PC-9 (cell line): Measurements from ENCODE around the gene GNG7. TPM values are rescaled to one million over a fixed set of nuclear protein-coding genes. Genes with fewer than 3 reads are reported as not detected.

Source experiments
- BruUV-seq: library from RNA; stranded (reverse); fragments of 400-500 nt; replicated peaks from 2 replicates; lab custom pipeline; 2021; lab: Mats Ljungman, UMichigan
- CTCF ChIA-PET: fragments of 300-600 bp; sonication (Branson Sonifier 250); formaldehyde crosslinking; loops from one replicate; lab custom pipeline; 2022; ENCODE audit warnings: antibody characterized with exemption; lab: Charles Lee
- POLR2A ChIA-PET: fragments of 300-600 bp; sonication (Branson Sonifier 250); formaldehyde crosslinking; loops from one replicate; lab custom pipeline; 2022; ENCODE audit warnings: antibody characterized with exemption; ENCODE audit not compliant: unreplicated experiment; lab: Charles Lee
- DNase-seq, 2 experiments: peaks; one replicate each; pipeline versions ENCODE4 v3.0.0 to v3.0.0-alpha.2; 2015 to 2022; ENCODE audit warnings: mixed read lengths in 1 of 2
- H2AFZ ChIP-seq: fragments of 200-600 bp; sonication (generic); 2 replicates; pipeline ENCODE4 v1.8.1; 2017; ENCODE audit warnings: antibody characterized with exemption
- H3F3A ChIP-seq: fragments of 200-600 bp; sonication (generic); 2 replicates; pipeline ENCODE4 v1.8.1; 2017; ENCODE audit warnings: antibody characterized with exemption, mild to moderate bottlenecking, low read depth; ENCODE audit not compliant: insufficient read depth
- H3K27ac ChIP-seq: fragments of 200-600 bp; sonication (generic); 2 replicates; pipeline ENCODE4 v1.6.1; 2016; ENCODE audit warnings: mixed run types
- H3K27me3 ChIP-seq: fragments of 200-600 bp; sonication (generic); 2 replicates; pipeline ENCODE4 v1.6.1; 2016; ENCODE audit warnings: low read depth, mixed run types; ENCODE audit not compliant: insufficient read depth
- H3K36me3 ChIP-seq: fragments of 200-600 bp; sonication (generic); 2 replicates; pipeline ENCODE4 v1.6.1; 2016; ENCODE audit warnings: low read depth, mixed run types
- H3K4me1 ChIP-seq: fragments of 200-600 bp; sonication (generic); replicated peaks from 2 replicates; pipeline ENCODE4 v1.6.1; 2016; ENCODE audit warnings: mixed run types; ENCODE audit not compliant: insufficient read depth
- H3K4me2 ChIP-seq: fragments of 200-600 bp; sonication (generic); 2 replicates; pipeline ENCODE4 v1.6.1; 2017; ENCODE audit warnings: mixed run types
- H3K4me3 ChIP-seq: fragments of 200-600 bp; sonication (generic); 2 replicates; pipeline ENCODE4 v1.6.1; 2016; ENCODE audit warnings: mixed run types
- H3K79me2 ChIP-seq: fragments of 200-600 bp; sonication (generic); 2 replicates; pipeline ENCODE4 v1.6.1; 2017; ENCODE audit warnings: low read depth, mixed run types
- H3K9me2 ChIP-seq: fragments of 200-600 bp; sonication (generic); 2 replicates; pipeline ENCODE4 v1.8.1; 2017; ENCODE audit warnings: mild to moderate bottlenecking; ENCODE audit not compliant: insufficient read depth
- H3K9me3 ChIP-seq: fragments of 200-600 bp; sonication (generic); 2 replicates; pipeline ENCODE4 v1.8.1; 2016; ENCODE audit warnings: low read depth; ENCODE audit not compliant: insufficient read depth
- H4K20me1 ChIP-seq: fragments of 200-600 bp; sonication (generic); 2 replicates; pipeline ENCODE4 v1.8.1; 2017; ENCODE audit not compliant: insufficient read depth
- EZH2 ChIP-seq: fragments of 200-600 bp; sonication (generic); IDR thresholded peaks from 2 replicates; pipeline ENCODE4 v1.8.0; 2017; ENCODE audit warnings: antibody characterized with exemption, low read depth
- intact Hi-C: fragments of 100-400 bp; cut with micrococcal nuclease; formaldehyde crosslinking; loops from one replicate; pipeline ENCODE4 v1.10.0; 2022; ENCODE audit not compliant: unreplicated experiment
- total RNA-seq: library from RNA; stranded (reverse); gene quantifications from 2 replicates; pipeline ENCODE4 v1.2.3, GENCODE V29; 2021
- TF ChIP-seq, protein P1 (sequence below): fragments of 200-600 bp; sonication (generic); conservative IDR thresholded peaks from 2 replicates; pipeline ENCODE4 v1.6.1; 2017; ENCODE audit warnings: mixed run types, antibody characterized with exemption, mild to moderate bottlenecking, moderate library complexity

GNG7 gene
- total RNA-seq, 1 experiment from 2014 or later = 2.8 TPM

DNA sequence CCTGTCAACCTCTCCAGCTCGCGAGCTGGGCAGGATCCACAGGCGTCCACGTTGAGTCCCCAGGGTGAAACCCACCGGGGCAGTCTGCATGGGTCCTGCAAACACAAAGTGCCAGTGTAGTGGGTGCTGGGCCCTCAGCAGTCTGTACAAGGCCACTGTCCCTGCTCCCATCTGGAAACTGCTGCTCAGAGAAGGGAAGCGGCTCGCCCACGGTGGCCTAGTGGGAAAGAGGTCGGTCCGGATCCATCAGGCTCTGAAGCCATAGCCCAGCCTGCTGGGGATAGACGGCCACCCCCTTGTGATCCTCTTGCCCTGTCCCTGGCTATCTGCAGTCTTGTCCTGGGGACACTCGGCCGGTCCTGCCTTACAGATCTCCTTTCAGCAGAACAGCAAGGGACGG lies 21.3 kb upstream of the GNG7 start:
- Histone ChIP-seq H2AFZ (no peak overlapping the region), H3F3A (peaks cover 8% of the 10 kb centered on the region; the same call in 1 of the 2 replicates), H3K79me2 (no peaks in the 10 kb centered on the region), H3K4me1 (peaks cover 25% of the 10 kb centered on the region; the same call in 1 of the 2 replicates), H3K4me2 (no peak overlapping the region), H3K36me3 (no peaks in the 10 kb centered on the region), H3K9me3 (no peaks in the 10 kb centered on the region), H3K27ac (no peak overlapping the region), H3K27me3 (peaks cover 26% of the 10 kb centered on the region), H3K4me3 (no peak overlapping the region), H3K9me2 (no peaks in the 10 kb centered on the region), H4K20me1 (no peaks in the 10 kb centered on the region)
- intact Hi-C loops = no loop called here
- POLR2A ChIA-PET = no interaction called here
- DNase-seq = no peak
- CTCF ChIA-PET = no interaction called here
- no peak for TF ChIP-seq EZH2
- TF ChIP-seq, protein P1, sequence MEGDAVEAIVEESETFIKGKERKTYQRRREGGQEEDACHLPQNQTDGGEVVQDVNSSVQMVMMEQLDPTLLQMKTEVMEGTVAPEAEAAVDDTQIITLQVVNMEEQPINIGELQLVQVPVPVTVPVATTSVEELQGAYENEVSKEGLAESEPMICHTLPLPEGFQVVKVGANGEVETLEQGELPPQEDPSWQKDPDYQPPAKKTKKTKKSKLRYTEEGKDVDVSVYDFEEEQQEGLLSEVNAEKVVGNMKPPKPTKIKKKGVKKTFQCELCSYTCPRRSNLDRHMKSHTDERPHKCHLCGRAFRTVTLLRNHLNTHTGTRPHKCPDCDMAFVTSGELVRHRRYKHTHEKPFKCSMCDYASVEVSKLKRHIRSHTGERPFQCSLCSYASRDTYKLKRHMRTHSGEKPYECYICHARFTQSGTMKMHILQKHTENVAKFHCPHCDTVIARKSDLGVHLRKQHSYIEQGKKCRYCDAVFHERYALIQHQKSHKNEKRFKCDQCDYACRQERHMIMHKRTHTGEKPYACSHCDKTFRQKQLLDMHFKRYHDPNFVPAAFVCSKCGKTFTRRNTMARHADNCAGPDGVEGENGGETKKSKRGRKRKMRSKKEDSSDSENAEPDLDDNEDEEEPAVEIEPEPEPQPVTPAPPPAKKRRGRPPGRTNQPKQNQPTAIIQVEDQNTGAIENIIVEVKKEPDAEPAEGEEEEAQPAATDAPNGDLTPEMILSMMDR = no peak
- no TSS peak for BruUV-seq

DNA sequence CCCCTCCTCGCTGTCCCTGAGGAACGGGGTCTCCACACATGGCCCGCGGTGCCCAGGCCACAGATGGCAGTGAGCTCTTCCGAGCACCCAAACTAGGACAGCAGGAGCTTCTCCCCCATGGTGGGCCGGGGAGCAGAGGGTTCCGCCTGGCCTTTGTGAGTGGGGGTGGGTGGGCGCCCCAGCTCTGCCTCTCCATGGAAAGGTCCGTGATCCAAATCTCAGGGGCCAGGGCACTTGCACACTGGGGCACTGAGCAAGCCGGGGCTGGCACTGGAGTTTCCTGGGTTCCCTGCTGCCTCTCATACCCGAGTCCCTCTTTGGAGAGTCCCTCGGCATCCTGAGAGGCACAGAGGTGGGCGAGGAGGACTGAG lies 20.8 kb upstream of the GNG7 start:
- peak overlapping the region; percentile 50 for H3K4me2 ChIP-seq
- H4K20me1 ChIP-seq = no peaks in the 10 kb centered on the region
- no peaks in the 10 kb centered on the region for H3K79me2 ChIP-seq
- H3K4me3 ChIP-seq = no peak overlapping the region
- ChIA-PET CTCF (no interaction called here), POLR2A (no interaction called here)
- no peaks in the 10 kb centered on the region for H3K9me2 ChIP-seq
- H3K4me1 ChIP-seq = peaks cover 25% of the 10 kb centered on the region; the same call in 1 of the 2 replicates
- no peak overlapping the region for H2AFZ ChIP-seq
- BruUV-seq = no TSS peak
- intact Hi-C loops = no loop called here
- H3K27me3 ChIP-seq = peaks cover 27% of the 10 kb centered on the region
- peaks cover 8% of the 10 kb centered on the region; the same call in 1 of the 2 replicates for H3F3A ChIP-seq
- H3K27ac ChIP-seq = no peak overlapping the region
- H3K36me3 ChIP-seq = no peaks in the 10 kb centered on the region
- TF ChIP-seq, protein P1 = no peak
- no peak for TF ChIP-seq EZH2
- no peaks in the 10 kb centered on the region for H3K9me3 ChIP-seq
- no peak for DNase-seq

DNA sequence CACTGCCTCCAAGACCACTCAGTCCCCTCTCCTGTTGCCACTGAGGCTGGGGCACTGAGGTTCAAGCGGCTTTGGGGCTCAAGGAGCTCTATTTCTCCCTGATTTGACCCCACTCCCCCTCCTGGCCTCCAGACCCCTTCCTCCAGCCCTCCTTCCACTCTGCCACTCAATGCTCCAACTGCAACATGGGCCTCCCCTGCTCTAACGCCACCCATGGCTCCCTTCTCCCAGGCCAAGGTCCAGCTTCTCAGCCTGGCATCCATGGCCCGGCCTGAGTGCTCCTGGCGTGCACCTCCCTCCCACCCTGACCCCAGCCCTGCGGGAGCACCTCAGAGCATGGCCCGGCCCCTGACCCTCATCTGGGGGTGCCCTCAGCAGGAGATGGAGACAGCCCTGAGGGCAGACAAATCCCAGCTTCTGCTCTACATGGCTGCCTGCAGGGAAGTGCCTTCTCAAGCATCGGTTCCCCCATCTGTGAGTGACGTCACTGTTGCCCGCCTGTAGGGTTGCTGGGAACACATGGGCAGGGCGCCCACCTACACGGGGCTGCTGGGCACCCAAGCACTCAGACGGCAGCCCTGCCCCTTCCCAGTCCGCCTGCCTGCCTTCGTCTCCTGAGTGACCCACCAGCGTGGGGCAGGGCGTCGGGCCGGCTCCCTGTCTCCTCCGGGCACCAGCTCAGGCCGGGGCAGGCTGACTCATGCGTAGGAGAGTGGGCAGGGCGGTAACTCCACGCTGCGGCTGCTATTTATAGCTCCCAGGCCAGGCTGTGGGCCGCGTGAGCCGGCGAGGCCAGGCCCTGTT lies 20.2 kb upstream of the GNG7 start:
- no peak for TF ChIP-seq EZH2
- TF ChIP-seq, protein P1 = no peak
- BruUV-seq = no TSS peak
- no peak overlapping the region for H2AFZ ChIP-seq
- peak; percentile 37 to 42 for DNase-seq
- ChIA-PET CTCF (no interaction called here), POLR2A (no interaction called here)
- no peak overlapping the region for H3K27ac ChIP-seq
- peak overlapping the region; percentile 50 for H3K4me2 ChIP-seq
- no peaks in the 10 kb centered on the region for H4K20me1 ChIP-seq
- H3K9me2 ChIP-seq = no peaks in the 10 kb centered on the region
- no peaks in the 10 kb centered on the region for H3K36me3 ChIP-seq
- H3K79me2 ChIP-seq = no peaks in the 10 kb centered on the region
- no peak overlapping the region for H3K4me3 ChIP-seq
- peaks cover 8% of the 10 kb centered on the region; the same call in 1 of the 2 replicates for H3F3A ChIP-seq
- intact Hi-C loops = no loop called here
- H3K27me3 ChIP-seq = peaks cover 27% of the 10 kb centered on the region
- H3K4me1 ChIP-seq = peaks cover 22% of the 10 kb centered on the region; the same call in 1 of the 2 replicates
- H3K9me3 ChIP-seq = no peaks in the 10 kb centered on the region
